ENCODE data around the gene HES5. TPM values are rescaled to one million over a fixed set of nuclear protein-coding genes. Genes with fewer than 3 reads are reported as not detected.
A peak's percentile ranks its signal among the peaks of the same experiment; 100 is the strongest.

The HES5 gene
- total and polyA plus RNA-seq, 2 of the 13 experiments (the other 11 are each of a cell fraction or from before 2014, with no cell fraction given): not detected

DNA sequence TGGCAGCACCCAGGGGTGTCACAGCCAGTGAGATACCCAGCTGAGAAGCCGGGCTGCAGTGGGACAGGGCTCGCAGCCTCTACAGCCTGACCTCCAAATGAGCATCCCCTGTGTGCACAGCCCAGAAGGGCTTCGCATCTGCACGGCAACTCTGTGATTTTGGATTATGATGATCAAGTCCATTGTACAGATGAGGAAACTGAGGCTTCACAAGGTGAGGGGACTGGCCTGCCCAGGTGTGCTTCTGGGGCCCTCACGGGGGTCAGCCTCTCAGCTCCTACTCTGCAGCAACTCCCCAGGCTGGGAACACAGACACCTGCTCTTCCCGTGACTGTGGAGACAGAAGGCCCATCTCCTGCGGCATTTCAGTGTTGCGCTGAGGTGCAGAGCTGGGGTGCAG, 8.8 kb upstream of the HES5 start:
- H3K4me2 ChIP-seq (ENCODE audit: low read depth, low read length): no peak overlapping the region
- intact Hi-C loops (cut with micrococcal nuclease; ENCODE audit: unreplicated experiment): no loop called here
- DNase-seq (ENCODE audit: low spot score) (no peak), ATAC-seq (no peak), FAIRE-seq (no peak)
- ChIA-PET CTCF (ENCODE audit: low intra/inter-chr PET ratio, low total read pairs) (interaction anchor here (1.3 kb wide), 1 partner anchor 10 kb away, joined by 3 read pairs; no protein-coding TSS in a partner anchor), POLR2A (interaction anchor here (1.1 kb wide), 1 partner anchor 13 kb away, joined by 4 read pairs; the partner anchor contains the start of gene PANK4)
- no peaks in the 10 kb centered on the region for H3K9me3 ChIP-seq (ENCODE audit: low read length)
- no peaks in the 10 kb centered on the region for H4K20me1 ChIP-seq (ENCODE audit: insufficient read depth, low read length)
- TF ChIP-seq, protein P1, sequence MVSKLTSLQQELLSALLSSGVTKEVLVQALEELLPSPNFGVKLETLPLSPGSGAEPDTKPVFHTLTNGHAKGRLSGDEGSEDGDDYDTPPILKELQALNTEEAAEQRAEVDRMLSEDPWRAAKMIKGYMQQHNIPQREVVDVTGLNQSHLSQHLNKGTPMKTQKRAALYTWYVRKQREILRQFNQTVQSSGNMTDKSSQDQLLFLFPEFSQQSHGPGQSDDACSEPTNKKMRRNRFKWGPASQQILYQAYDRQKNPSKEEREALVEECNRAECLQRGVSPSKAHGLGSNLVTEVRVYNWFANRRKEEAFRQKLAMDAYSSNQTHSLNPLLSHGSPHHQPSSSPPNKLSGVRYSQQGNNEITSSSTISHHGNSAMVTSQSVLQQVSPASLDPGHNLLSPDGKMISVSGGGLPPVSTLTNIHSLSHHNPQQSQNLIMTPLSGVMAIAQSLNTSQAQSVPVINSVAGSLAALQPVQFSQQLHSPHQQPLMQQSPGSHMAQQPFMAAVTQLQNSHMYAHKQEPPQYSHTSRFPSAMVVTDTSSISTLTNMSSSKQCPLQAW (CRISPR knock-in tag; IDR thresholded peaks at IDR 0.05): no peak
- peak; percentile 81 for TF ChIP-seq ZNF629 (CRISPR knock-in tag; conservative IDR thresholded peaks at IDR 0.05)
- WGBS (ENCODE audit: low lambda C conversion rate): 60% methylated on average over 1 of the region's 8 CpGs
- no peak overlapping the region for H3K4me3 ChIP-seq (replicated peaks in 1 of 3; ENCODE audit: insufficient read depth in 1 of 3, low read depth in 2 of 3, low read length in 3 of 3)
- no peaks in the 10 kb centered on the region for H3K36me3 ChIP-seq (replicated peaks in 1 of 2; ENCODE audit: control insufficient read depth in 1 of 2, insufficient read depth in 2 of 2, low read length in 2 of 2)
- peaks cover 12 to 36% of the 10 kb centered on the region in 2 experiments; a peak in 4 of 5 replicates for H3K27me3 ChIP-seq (ENCODE audit: control insufficient read depth in 1 of 2, insufficient read depth in 2 of 2, low read length in 2 of 2)
- BruUV-seq (replicated peaks): no TSS peak
- no peak overlapping the region for H3K9ac ChIP-seq (ENCODE audit: insufficient read depth, low read depth, low read length)
- in situ Hi-C loops (cut with HindIII; ENCODE audit: extremely low pct_ligation_motif_present, low pct_unique_long_range_greater_than_20kb): no loop called here
- H3K27ac ChIP-seq (ENCODE audit: extremely low read length, insufficient read depth, low read length): no peak overlapping the region
- no peaks in the 10 kb centered on the region for H3K79me2 ChIP-seq (ENCODE audit: insufficient read depth, low read length)
- no peak overlapping the region for H2AFZ ChIP-seq (ENCODE audit: low read length)
- H3K4me1 ChIP-seq (ENCODE audit: insufficient read depth, low read length): peaks cover 29% of the 10 kb centered on the region

DNA sequence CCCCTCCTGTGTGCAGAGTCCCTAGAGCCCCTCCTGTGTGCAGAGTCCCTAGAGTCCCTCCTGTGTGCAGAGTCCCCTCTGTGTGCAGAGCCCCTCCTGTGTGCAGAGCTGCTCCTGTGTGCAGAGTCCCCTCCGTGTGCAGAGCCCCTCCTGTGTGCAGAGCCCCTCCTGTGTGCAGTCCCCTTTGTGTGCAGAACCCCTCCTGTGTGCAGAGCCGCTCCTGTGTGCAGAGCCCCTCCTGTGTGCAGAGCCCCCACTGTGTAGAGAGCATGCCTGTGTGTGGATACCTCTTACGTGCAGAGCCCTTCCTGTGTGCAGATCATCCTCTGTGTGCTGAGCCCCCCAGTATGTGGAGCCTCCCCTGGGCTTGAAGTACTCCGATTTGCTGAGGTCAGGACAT, 8.3 kb upstream of the HES5 start:
- TF ChIP-seq ZSCAN21 (CRISPR knock-in tag; IDR thresholded peaks at IDR 0.05; ENCODE audit: borderline replicate concordance): 0 out of 2 replicates have a peak, but pooled peaks have one; percentile 36
- TF ChIP-seq ZNF788 (CRISPR knock-in tag; IDR thresholded peaks at IDR 0.05; ENCODE audit: borderline replicate concordance): no peak
- peaks cover 25% of the 10 kb centered on the region for H3K4me1 ChIP-seq (ENCODE audit: insufficient read depth, low read length)
- H3K4me2 ChIP-seq (ENCODE audit: low read depth, low read length): no peak overlapping the region
- no peak overlapping the region for H3K9ac ChIP-seq (ENCODE audit: insufficient read depth, low read depth, low read length)
- no TSS peak for BruUV-seq (replicated peaks)
- no peak overlapping the region for H2AFZ ChIP-seq (ENCODE audit: low read length)
- CTCF ChIA-PET (ENCODE audit: low intra/inter-chr PET ratio, low total read pairs): no interaction called here
- 0% methylated on average over 2 of the region's 4 CpGs for WGBS (ENCODE audit: low lambda C conversion rate)
- POLR2A ChIA-PET: no interaction called here
- no peak for ATAC-seq
- H3K27me3 ChIP-seq (ENCODE audit: control insufficient read depth in 1 of 2, insufficient read depth in 2 of 2, low read length in 2 of 2): peaks cover 13 to 41% of the 10 kb centered on the region in 2 experiments; a peak in 4 of 5 replicates
- FAIRE-seq: no peak
- no peaks in the 10 kb centered on the region for H3K79me2 ChIP-seq (ENCODE audit: insufficient read depth, low read length)
- H3K36me3 ChIP-seq (replicated peaks in 1 of 2; ENCODE audit: control insufficient read depth in 1 of 2, insufficient read depth in 2 of 2, low read length in 2 of 2): no peaks in the 10 kb centered on the region
- no peaks in the 10 kb centered on the region for H3K9me3 ChIP-seq (ENCODE audit: low read length)
- in situ Hi-C loops (cut with HindIII; ENCODE audit: extremely low pct_ligation_motif_present, low pct_unique_long_range_greater_than_20kb): no loop called here
- DNase-seq (ENCODE audit: low spot score): no peak
- H3K4me3 ChIP-seq (replicated peaks in 1 of 3; ENCODE audit: insufficient read depth in 1 of 3, low read depth in 2 of 3, low read length in 3 of 3): no peak overlapping the region
- H3K27ac ChIP-seq (ENCODE audit: extremely low read length, insufficient read depth, low read length): no peak overlapping the region
- intact Hi-C loops (cut with micrococcal nuclease; ENCODE audit: unreplicated experiment): no loop called here
- no peaks in the 10 kb centered on the region for H4K20me1 ChIP-seq (ENCODE audit: insufficient read depth, low read length)

Data from HepG2 (cell line).